ENCODE results near the gene GRK4. TPM values are rescaled to one million over a fixed set of nuclear protein-coding genes. Genes with fewer than 3 reads are reported as not detected.

The GRK4 gene
- total and polyA plus RNA-seq, 2 of the 8 experiments (the other 6 are each of a cell fraction or from before 2014, with no cell fraction given): 0.77 to 1.8 TPM

DNA sequence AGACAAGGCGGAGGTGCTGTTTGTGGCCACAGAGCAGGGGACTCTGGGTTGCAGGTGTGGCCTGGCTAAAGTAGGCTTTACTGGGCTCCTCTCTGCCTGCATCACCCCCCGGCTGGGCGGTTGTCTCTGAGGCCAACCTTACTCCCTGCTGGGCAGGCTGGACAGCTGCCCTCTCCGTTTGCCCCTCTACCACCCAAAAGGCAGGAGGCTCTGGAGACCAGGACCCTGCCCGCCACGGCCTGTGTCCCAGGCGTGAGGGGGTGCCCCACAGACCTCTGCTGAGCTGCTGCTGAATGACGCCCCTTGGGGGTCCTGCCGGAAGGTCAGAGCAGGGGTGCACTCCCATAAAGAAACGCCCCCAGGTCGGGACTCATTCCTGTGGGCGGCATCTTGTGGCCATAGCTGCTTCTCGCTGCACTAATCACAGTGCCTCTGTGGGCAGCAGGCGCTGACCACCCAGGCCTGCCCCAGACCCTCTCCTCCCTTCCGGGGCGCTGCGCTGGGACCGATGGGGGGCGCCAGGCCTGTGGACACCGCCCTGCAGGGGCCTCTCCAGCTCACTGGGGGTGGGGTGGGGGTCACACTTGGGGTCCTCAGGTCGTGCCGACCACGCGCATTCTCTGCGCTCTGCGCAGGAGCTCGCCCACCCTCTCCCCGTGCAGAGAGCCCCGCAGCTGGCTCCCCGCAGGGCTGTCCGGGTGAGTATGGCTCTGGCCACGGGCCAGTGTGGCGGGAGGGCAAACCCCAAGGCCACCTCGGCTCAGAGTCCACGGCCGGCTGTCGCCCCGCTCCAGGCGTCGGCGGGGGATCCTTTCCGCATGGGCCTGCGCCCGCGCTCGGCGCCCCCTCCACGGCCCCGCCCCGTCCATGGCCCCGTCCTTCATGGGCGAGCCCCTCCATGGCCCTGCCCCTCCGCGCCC is 110.0 kb downstream of the GRK4 start:
- ChIA-PET CTCF (ENCODE audit: partially characterized antibody) (interaction anchor here (0.8 to 2.4 kb wide), 4 partner anchors 13 to 92 kb away, joined by 3 to 12 read pairs (median 7); no protein-coding TSS in a partner anchor), POLR2A (ENCODE audit: partially characterized antibody) (interaction anchor here (1.0 to 1.7 kb wide), 2 partner anchors 10 to 15 kb away, joined by 4 read pairs; no protein-coding TSS in a partner anchor)
- Histone ChIP-seq H2BK5ac (ENCODE audit: low read depth, low read length) (peak overlapping the region; percentile 24; the same call in 1 of the 2 replicates), H4K20me1 (replicated peaks in 1 of 2; ENCODE audit: control insufficient read depth in 1 of 2, insufficient read depth in 2 of 2, low read length in 2 of 2) (peaks cover 10% of the 10 kb centered on the region in 2 experiments), H4K91ac (replicated peaks; ENCODE audit: insufficient read length, low read length) (no peak overlapping the region), H2BK15ac (ENCODE audit: low read length) (no peak overlapping the region), H3K9ac (replicated peaks in 1 of 4; ENCODE audit: extremely low read depth in 1 of 4, low read depth in 3 of 4, low read length in 3 of 4) (peak overlapping the region in 3 of 4 experiments; percentile 24 to 58 (median 42); a peak in 5 of 7 replicates), H3K4me2 (ENCODE audit: insufficient read depth in 1 of 2, low read depth in 2 of 2, low read length in 2 of 2) (peak overlapping the region; percentile 50 to 91), H3K36me3 (ENCODE audit: control insufficient read depth in 2 of 4, insufficient read depth in 4 of 4, low read length in 3 of 4) (no peaks in the 10 kb centered on the region), H3K4me1 (replicated peaks in 1 of 4; ENCODE audit: control insufficient read depth in 3 of 4, insufficient read depth in 4 of 4, low read length in 3 of 4) (peaks cover 2 to 5% (median 3%) of the 10 kb centered on the region in 4 experiments; a peak in 6 of 7 replicates), H4K5ac (ENCODE audit: insufficient read length, low read depth, low read length) (no peak overlapping the region), H3K27me3 (replicated peaks in 1 of 4; ENCODE audit: control insufficient read depth in 3 of 4, extremely low read depth in 1 of 4, insufficient read depth in 3 of 4, low read length in 3 of 4) (no peaks in the 10 kb centered on the region), H3K18ac (ENCODE audit: extremely low read depth, low read length) (peak overlapping the region; percentile 78), H3K27ac (ENCODE audit: low read depth, low read length) (no peak overlapping the region), H2AK5ac (ENCODE audit: low read depth, low read length) (no peak overlapping the region), H4K8ac (ENCODE audit: extremely low read depth, insufficient read depth, low read length) (no peak overlapping the region; the same call in 1 of the 2 replicates), H3K14ac (ENCODE audit: insufficient read length) (no peak overlapping the region), H3K56ac (replicated peaks; ENCODE audit: insufficient read length, low read depth, low read length) (no peak overlapping the region), H2AFZ (ENCODE audit: low read length) (no peak overlapping the region), H3K9me3 (ENCODE audit: insufficient read depth in 2 of 2, low read depth in 1 of 2, low read length in 1 of 2) (no peaks in the 10 kb centered on the region), H2BK20ac (ENCODE audit: low read length) (no peak overlapping the region), H2BK120ac (replicated peaks; ENCODE audit: low read depth, low read length) (no peak overlapping the region), H3K4ac (replicated peaks; ENCODE audit: insufficient read length, low read depth, low read length) (peak overlapping the region; percentile 78), H3K79me2 (ENCODE audit: control insufficient read depth in 1 of 2, insufficient read depth in 2 of 2, low read length in 2 of 2) (peaks cover 19 to 29% of the 10 kb centered on the region in 2 experiments), H3K23ac (ENCODE audit: insufficient read length) (no peak overlapping the region), H3K79me1 (ENCODE audit: low read depth, low read length) (peaks cover 9% of the 10 kb centered on the region), H3K4me3 (ENCODE audit: extremely low read depth in 1 of 4, insufficient read depth in 2 of 4, low read depth in 3 of 4, low read length in 4 of 4) (peak overlapping the region; percentile 75 to 87 (median 82)), H2BK12ac (ENCODE audit: low read depth, low read length) (no peak overlapping the region), H3K23me2 (ENCODE audit: low read depth, low read length) (peaks cover 9% of the 10 kb centered on the region)
- no peak for DNase-seq (ENCODE audit: low read depth in 1 of 2, low spot score in 2 of 2)
- 22% methylated on average over 33 of the region's 54 CpGs; no CpG with 5 or more reads in 1 of the 2 experiments for WGBS, 2 experiments (ENCODE audit: extremely low coverage in 1 of 2, insufficient coverage in 1 of 2, insufficient read length in 1 of 2, insufficient replicate concordance in 2 of 2, low coverage in 1 of 2, low lambda C conversion rate in 2 of 2, missing lambda C conversion rate in 1 of 2)
- FAIRE-seq: no peak
- TF ChIP-seq, protein P1, sequence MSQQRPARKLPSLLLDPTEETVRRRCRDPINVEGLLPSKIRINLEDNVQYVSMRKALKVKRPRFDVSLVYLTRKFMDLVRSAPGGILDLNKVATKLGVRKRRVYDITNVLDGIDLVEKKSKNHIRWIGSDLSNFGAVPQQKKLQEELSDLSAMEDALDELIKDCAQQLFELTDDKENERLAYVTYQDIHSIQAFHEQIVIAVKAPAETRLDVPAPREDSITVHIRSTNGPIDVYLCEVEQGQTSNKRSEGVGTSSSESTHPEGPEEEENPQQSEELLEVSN (IDR thresholded peaks at IDR 0.05): peak; percentile 46; the same call in 1 of the 2 replicates
- TF ChIP-seq CHD2 (IDR thresholded peaks at IDR 0.05; ENCODE audit: low read length): no peak
- no peak for TF ChIP-seq GTF2F1 (IDR thresholded peaks at IDR 0.05; ENCODE audit: borderline replicate concordance, low read depth, low read length)
- peak in 1 of 2 experiments; percentile 30; a peak in 1 of 3 replicates for TF ChIP-seq POLR2A (IDR thresholded peaks at IDR 0.05; ENCODE audit: control extremely low read depth in 1 of 2, low read depth in 2 of 2, low read length in 2 of 2)
- no peak; a peak in 1 of 4 replicates for TF ChIP-seq SIN3A (conservative IDR thresholded peaks at IDR 0.05 in 1 of 2, IDR thresholded peaks at IDR 0.05 in 1 of 2; ENCODE audit: low read depth in 1 of 2, low read length in 2 of 2)
- no peak for TF ChIP-seq SIRT6 (IDR thresholded peaks at IDR 0.05; ENCODE audit: low read length)
- TF ChIP-seq KDM5A (IDR thresholded peaks at IDR 0.05; ENCODE audit: low read length): no peak
- no peak for TF ChIP-seq SUZ12 (IDR thresholded peaks at IDR 0.05; ENCODE audit: low read length)
- TF ChIP-seq KDM4A (IDR thresholded peaks at IDR 0.05; ENCODE audit: low read depth, low read length, severe bottlenecking): peak; percentile 92
- TF ChIP-seq CBX5 (IDR thresholded peaks at IDR 0.05; ENCODE audit: low read depth, low read length): no peak
- no peak for TF ChIP-seq RFX5 (IDR thresholded peaks at IDR 0.05; ENCODE audit: borderline replicate concordance, low read depth, low read length)
